HT1080 (cell line): ENCODE data around the gene ABCC3. TPM values are rescaled to one million over a fixed set of nuclear protein-coding genes. Genes with fewer than 3 reads are reported as not detected.
"Not testable (repeated sequence)": the region's sequence is repeated elsewhere in the genome, so short reads cannot be mapped to it uniquely, and the experiment has no call there.

Experiments used
- DNase-seq: peaks from one replicate; pipeline ENCODE4 v3.0.0-alpha.2; 2015; ENCODE audit warnings: low read depth
- total RNA-seq: library from RNA; depleted of rRNA; stranded (reverse); fragments of >200 nt; shearing (Covaris generic); gene quantifications from 2 replicates; pipeline ENCODE4 v1.2.3, GENCODE V29; 2014

Gene ABCC3
- total RNA-seq, 1 experiment from 2014 or later, result 6.4 TPM

DNA sequence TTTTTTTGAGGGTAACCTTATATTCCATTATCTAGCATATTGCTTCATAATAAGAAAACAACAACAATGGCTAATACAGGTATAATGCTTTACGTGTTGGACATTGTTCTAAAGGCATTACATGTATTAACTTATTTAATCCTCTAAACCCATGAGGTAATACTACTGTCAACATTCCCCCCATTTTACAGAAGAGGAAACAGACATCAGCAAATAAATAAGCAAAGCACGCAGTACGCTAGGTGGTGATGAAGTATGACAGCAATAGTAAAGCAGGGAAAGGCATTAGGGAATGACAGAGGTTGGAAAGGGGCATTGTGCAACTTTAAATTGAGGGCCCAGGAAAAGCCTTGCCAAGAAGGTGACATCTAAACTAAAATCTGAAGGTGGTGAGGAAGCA lies 68.5 kb downstream of the ABCC3 start:
- DNase-seq, result no peak

GRCh38 chr17:50707289-50708049 lies 72.8 kb downstream of the ABCC3 start, which contains the start of gene ANKRD40:
TSS of gene ANKRD40 (minus strand) at chr17:50707914. CDS start at chr17:50707654, 260 bp downstream.
- peak; percentile 92 for DNase-seq

DNA sequence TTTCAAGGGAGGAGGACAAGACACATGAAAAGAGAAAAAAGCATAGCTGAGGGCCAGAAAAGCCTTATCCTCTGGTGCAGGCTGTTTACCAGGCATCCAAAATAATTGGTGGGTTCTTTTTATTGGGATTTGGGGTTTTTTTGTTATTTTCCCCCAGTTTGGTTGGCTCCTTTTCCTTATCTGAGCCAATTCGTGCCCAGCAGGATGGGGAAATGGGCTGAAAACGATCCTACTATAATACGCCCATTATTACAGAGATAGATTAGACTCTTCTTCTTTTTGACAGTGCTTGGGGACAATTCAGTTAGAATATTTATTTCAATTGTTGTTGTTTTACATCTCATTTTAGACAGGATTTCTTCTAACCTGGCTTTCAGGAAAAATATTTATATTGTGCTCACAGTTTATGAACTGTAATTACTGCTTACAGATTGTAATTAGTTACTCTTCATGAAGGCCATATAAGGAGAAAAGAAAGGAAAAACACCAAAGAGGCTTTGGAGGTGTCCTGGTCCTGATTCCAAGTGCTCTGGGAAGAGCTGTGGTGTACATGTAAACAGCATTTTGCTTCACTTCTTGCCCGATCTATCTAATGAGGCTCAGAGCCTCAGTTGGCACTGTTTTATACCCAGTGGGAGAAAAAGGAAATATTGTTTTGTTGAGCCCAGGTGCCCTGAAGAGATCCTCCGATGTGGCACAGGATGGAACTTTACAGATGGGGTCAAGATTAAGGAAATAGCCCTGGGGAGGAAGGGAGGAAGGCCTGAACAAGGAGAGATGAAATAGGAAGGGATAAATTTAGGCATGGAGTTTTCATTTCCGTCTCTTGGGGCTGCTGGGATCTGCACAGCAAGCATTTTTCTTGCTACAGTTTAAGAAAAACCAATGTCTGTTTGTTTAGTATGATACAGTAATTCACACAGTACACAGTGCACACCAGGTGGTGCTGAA lies 73.6 kb downstream of the ABCC3 start:
- no peak for DNase-seq

- not testable (repeated sequence) for DNase-seq
Observed at GRCh38 chr17:50709053-50709452, 74.4 kb downstream of the ABCC3 start.

GRCh38 chr17:50710025-50710424 lies 75.3 kb downstream of the ABCC3 start:
- DNase-seq, result no peak

GRCh38 chr17:50710650-50711049 lies 76.0 kb downstream of the ABCC3 start:
- DNase-seq, result no peak

DNA sequence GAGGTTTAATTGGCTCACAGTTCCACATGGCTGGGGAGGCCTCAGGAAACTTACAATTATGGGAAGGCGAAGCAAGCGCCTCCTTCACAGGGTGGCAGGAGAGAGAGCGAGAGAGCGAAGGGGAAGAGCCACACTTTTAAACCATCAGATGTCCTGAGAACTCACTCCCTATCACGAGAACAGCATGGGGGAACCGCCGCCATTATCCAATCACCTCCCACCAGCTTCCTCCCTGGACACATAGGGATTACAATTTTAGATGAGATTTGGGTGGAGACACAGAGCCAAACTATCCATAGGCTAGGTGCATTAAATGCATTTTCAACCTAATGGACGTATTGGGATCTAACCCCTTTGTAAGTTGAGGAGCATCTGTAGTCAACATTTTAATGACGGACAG lies 78.0 kb downstream of the ABCC3 start:
- DNase-seq, result no peak

DNA sequence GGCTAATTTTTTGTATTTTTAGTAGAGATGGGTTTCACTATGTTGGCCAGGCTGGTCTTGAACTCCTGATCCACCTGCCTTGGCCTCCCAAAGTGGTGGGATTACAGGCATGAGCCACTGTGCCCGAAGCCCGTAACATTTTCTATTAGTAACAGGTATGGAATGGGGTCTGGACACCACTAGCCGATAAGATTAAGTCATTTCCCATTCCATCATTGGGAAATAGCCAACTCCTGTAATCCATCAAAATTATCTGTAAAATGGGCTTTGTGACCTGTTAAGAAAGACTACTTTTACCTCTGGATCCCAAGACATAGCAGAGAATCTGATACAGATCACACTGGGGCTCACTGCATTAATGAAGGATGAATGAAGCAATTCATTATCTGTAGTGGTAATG lies 80.8 kb downstream of the ABCC3 start:
- DNase-seq, result no peak

DNA sequence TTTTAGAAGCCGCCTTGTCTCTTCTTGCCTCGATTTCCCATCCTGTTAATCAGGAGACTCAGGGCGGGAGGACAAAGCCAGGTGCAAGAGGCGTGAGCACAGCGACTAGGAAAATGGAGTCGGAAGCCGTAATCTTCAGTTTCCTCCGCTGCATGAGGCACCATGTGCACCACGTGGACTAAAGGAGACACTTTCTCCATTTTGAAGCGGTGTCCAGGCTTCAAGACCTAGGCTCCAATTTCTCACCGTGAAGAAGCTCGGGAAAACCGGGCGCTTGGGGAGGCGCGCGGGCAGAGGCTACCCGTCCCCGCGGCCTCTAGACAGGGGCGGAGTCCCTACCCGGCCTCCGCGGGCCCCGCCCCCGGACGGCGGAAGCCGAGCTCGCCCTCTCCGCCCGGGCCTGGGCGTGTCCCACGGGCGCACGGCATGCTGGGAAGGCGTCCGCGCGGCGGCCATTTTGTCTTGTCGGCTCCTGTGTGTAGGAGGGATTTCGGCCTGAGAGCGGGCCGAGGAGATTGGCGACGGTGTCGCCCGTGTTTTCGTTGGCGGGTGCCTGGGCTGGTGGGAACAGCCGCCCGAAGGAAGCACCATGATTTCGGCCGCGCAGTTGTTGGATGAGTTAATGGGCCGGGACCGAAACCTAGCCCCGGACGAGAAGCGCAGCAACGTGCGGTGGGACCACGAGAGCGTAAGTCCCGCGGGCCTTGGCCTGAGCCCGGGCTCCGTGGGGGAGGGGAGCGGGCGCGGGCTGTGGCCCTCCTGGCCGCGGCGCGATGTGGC lies 84.7 kb downstream of the ABCC3 start, which contains the start of gene LUC7L3:
LUC7L3 (plus strand) TSS at position 460 of the 780 bp plus-strand sequence; CDS start at position 590, 130 bp downstream.
- DNase-seq, result peak; percentile 94

DNA sequence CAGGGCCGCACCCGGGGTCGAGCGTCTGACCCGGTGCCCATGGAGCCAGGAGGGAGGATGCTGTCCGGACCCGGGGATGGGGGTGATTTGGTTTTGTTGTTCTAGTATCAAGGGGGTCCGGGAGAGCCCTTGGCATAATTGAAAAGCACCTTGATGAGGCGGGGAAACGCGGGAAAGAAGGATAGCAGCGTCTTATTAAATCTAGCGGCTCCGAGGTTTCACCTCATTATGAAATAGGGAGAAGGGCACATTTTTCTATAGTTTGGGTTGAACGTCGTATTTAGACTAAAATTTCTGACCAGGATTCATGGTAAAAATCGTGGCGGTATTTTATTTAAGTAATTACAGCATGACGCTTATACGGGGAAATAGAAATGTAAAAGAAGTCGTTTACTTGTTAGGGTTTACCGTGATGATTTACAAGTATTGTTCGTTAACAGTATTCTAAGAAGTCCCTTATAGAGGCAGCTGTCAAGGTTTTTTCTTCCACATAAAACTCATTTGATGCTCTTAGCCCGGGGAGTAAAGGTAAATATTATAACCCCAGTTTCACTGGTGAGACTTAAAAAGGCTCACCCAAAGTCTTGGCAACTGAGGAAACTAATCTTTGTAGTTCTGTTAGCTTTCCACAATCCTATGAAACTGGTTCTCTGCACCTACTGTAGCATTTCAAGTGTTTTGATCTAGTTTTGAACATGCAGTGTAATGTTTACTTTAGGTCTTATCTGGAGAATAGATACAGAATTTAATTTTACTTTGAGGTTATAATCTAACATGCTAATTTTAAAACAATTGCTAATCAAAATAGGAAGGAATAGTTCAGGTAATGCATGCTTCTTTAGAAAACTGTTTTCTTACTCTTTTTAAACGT lies 85.5 kb downstream of the ABCC3 start:
- no peak for DNase-seq

DNA sequence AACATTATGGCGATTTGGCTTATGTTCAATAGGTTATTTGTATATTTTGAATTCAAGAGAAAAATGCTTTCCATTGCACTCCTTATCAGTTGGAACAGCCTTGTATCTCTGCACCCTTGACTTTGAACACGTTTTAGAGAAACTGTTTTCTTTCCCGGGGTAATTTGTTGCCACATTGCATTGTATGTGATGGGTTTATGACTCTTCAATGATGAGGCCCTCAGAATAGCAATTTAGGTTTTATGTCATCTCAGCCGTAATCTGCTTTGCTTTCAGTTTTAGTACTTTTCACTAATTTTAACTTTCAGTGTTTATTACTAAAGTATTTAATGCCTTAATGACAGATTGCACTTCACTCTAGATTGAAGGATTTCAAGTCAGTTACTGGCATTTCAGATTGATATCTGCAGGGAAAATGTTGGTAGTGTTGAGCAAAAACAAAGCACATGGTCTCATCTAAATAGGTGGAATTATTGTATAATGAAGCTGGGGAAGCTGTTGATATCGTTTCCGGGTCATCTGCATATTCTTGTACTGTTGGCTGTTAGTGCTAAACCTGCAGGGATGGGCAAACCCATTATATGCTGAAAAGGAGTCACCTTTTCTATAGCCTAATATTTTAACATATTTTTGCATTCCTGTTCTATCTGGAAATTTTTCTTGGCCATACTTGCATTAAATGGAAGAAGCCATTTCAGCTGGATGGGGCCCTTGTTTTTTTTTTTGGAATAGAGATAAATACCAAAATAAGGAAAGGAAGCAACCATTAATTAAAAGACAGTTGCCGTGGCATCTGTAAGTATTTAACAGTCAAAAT lies 86.7 kb downstream of the ABCC3 start:
- DNase-seq, result no peak

DNA sequence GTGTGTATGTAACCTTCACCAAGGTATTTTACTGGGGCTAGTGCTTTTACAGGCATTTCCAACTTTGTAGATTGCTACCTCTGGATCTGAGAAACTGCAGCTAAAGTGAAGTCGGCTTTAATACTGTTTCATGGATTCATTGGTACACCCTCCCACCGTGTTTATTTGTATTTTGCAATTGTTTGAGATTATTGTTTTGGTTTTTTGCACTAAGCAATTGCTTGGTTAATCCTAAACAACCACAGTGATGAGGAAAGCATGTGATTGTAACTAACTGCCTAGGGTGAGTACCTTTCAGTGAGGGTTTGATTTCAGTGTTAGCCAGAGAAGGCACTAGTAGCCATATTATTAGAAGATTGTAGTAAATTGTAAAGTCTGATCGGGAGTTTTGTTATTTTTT lies 88.1 kb downstream of the ABCC3 start:
- DNase-seq, result no peak

GRCh38 chr17:50724622-50725021 lies 89.9 kb downstream of the ABCC3 start:
- DNase-seq, result not testable (repeated sequence)

DNA sequence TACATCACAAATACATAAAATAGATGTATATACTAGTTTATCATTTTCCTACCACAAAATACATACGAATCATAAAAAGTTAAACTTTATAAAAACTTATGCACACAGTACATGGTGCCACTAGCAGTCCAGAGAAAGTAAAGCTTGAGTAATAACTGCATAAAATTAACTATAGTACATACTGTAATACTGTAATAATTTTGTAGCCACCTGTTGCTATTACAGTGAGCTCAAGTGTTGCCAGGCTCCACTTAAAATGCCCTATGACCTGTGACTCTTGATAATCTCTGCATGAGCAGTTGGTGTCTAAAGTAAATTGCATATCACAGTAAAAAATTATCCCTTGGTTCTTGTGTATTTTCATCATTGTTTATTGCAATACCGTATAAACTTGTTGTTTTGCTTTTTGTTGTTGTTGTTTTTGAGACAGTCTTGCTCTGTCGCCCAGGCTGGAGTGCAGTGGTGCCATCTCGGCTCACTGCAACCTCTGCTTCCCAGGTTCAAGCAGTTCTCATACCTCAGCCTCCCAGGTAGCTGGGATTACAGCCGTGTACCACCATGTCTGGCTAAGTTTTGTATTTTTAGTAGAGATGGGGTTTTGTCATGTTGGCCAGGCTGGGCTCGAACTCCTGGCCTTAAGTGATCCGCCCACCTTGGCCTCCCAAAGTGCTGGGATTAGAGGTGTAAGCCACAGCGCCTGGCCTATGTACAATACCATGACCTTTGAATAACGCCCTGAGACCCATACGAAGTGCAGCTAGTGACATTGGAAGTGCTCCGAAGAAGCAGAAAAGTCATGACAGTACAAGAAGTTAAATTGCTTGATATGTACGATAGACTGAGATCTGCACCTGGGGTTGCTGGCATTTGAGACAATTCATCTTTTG lies 91.3 kb downstream of the ABCC3 start:
- no peak for DNase-seq

- DNase-seq, result no peak
Observed at GRCh38 chr17:50728112-50728429, 93.4 kb downstream of the ABCC3 start.

GRCh38 chr17:50728881-50729765 lies 94.4 kb downstream of the ABCC3 start:
- DNase-seq, result no peak
